ENCODE results near the gene PANX2. TPM values are rescaled to one million over a fixed set of nuclear protein-coding genes. Genes with fewer than 3 reads are reported as not detected.
"Not testable (repeated sequence)": the region's sequence is repeated elsewhere in the genome, so short reads cannot be mapped to it uniquely, and the experiment has no call there.

PANX2 gene
- total and polyA plus RNA-seq, 2 of the 13 experiments (the other 11 are each of a cell fraction or from before 2014, with no cell fraction given) = 0.15 to 1.1 TPM

DNA sequence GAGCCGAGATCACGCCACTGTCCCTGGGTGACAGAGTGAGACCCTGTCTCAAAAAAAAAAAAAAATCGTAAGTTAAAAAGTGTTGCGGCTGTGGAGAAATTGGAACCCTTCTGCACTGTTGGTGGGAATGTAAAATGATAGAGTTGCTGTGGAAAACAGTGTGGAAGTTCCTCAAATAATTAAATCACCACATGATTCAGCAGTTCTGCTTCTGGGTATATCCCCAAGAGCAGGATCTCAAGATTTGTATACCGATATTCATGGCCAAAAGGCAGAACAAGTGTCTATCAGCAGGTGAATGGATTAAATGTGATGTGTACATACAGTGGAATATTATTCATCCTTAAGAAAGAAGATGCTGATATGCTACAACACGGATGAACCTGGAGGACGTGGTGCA lies 34.0 kb downstream of the PANX2 start:
- no peaks in the 10 kb centered on the region for H3K9me3 ChIP-seq (ENCODE audit: low read length)
- peaks cover 14% of the 10 kb centered on the region for H3K79me2 ChIP-seq (ENCODE audit: insufficient read depth, low read length)
- peaks cover 11% of the 10 kb centered on the region for H4K20me1 ChIP-seq (ENCODE audit: insufficient read depth, low read length)
- no peaks in the 10 kb centered on the region for H3K27me3 ChIP-seq (ENCODE audit: control insufficient read depth in 1 of 2, insufficient read depth in 2 of 2, low read length in 2 of 2)
- in situ Hi-C loops (cut with HindIII; ENCODE audit: extremely low pct_ligation_motif_present, low pct_unique_long_range_greater_than_20kb) (no loop called here), intact Hi-C loops (cut with micrococcal nuclease; ENCODE audit: unreplicated experiment) (no loop called here)
- 95% methylated on average over 7 of the region's 7 CpGs for WGBS (ENCODE audit: low lambda C conversion rate)
- DNase-seq (ENCODE audit: low spot score) (no peak), ATAC-seq (no peak), FAIRE-seq (no peak)
- peaks cover 42% of the 10 kb centered on the region for H3K4me1 ChIP-seq (ENCODE audit: insufficient read depth, low read length)
- TF ChIP-seq ZNF773 (CRISPR knock-in tag; IDR thresholded peaks at IDR 0.05; ENCODE audit: borderline replicate concordance) (no peak), TCF7L2 (IDR thresholded peaks at IDR 0.05; ENCODE audit: low read depth, low read length) (no peak)
- no peak overlapping the region for H3K4me3 ChIP-seq (replicated peaks in 1 of 3; ENCODE audit: insufficient read depth in 1 of 3, low read depth in 2 of 3, low read length in 3 of 3)
- no peak overlapping the region for H2AFZ ChIP-seq (ENCODE audit: low read length)
- H3K36me3 ChIP-seq (replicated peaks in 1 of 2; ENCODE audit: control insufficient read depth in 1 of 2, insufficient read depth in 2 of 2, low read length in 2 of 2) = peaks cover 0 to 15% of the 10 kb centered on the region in 2 experiments; a peak in 3 of 5 replicates
- POLR2A ChIA-PET = no interaction called here
- no peak overlapping the region for H3K27ac ChIP-seq (ENCODE audit: extremely low read length, insufficient read depth, low read length)
- CTCF ChIA-PET (ENCODE audit: low intra/inter-chr PET ratio, low total read pairs) = no interaction called here
- H3K9ac ChIP-seq (ENCODE audit: insufficient read depth, low read depth, low read length) = no peak overlapping the region
- BruUV-seq (replicated peaks) = no TSS peak
- no peak overlapping the region for H3K4me2 ChIP-seq (ENCODE audit: low read depth, low read length)

DNA sequence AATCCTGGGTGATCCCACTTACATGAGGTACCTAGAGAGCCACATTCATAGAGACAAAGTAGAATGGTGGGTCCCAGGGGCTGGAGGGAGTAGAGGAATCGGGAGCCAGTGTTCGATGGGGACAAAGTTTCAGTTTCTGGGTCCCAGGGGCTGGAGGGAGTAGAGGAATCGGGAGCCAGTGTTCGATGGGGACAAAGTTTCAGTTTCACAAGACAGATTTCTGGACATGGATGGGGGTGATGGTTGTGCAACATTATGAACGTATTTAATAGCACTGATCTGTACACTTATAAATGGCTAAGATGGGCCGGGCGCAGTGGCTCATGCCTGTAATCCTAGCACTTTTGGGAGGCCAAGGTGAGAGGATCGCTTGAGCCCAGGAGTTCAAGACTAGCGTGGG lies 34.5 kb downstream of the PANX2 start:
- peaks cover 0 to 16% of the 10 kb centered on the region in 2 experiments; a peak in 3 of 5 replicates for H3K36me3 ChIP-seq (replicated peaks in 1 of 2; ENCODE audit: control insufficient read depth in 1 of 2, insufficient read depth in 2 of 2, low read length in 2 of 2)
- BruUV-seq (replicated peaks); H3K4me2 ChIP-seq (ENCODE audit: low read depth, low read length); H3K9me3 ChIP-seq (ENCODE audit: low read length); FAIRE-seq; H3K27ac ChIP-seq (ENCODE audit: extremely low read length, insufficient read depth, low read length); POLR2A ChIA-PET; intact Hi-C loops (cut with micrococcal nuclease; ENCODE audit: unreplicated experiment); H3K27me3 ChIP-seq (ENCODE audit: control insufficient read depth in 1 of 2, insufficient read depth in 2 of 2, low read length in 2 of 2); H2AFZ ChIP-seq (ENCODE audit: low read length); DNase-seq (ENCODE audit: low spot score); H3K9ac ChIP-seq (ENCODE audit: insufficient read depth, low read depth, low read length); ATAC-seq; H3K4me3 ChIP-seq (replicated peaks in 1 of 3; ENCODE audit: insufficient read depth in 1 of 3, low read depth in 2 of 3, low read length in 3 of 3); CTCF ChIA-PET (ENCODE audit: low intra/inter-chr PET ratio, low total read pairs): not testable (repeated sequence)
- in situ Hi-C loops (cut with HindIII; ENCODE audit: extremely low pct_ligation_motif_present, low pct_unique_long_range_greater_than_20kb) = loop anchor here (5.0 kb wide), 1 partner anchor 58 kb away; no protein-coding TSS in a partner anchor
- peaks cover 11% of the 10 kb centered on the region for H4K20me1 ChIP-seq (ENCODE audit: insufficient read depth, low read length)
- 88% methylated on average over 9 of the region's 9 CpGs for WGBS (ENCODE audit: low lambda C conversion rate)
- TF ChIP-seq CEBPB (IDR thresholded peaks at IDR 0.05; ENCODE audit: borderline replicate concordance, low read depth, low read length) = peak; percentile 60; the same call in 1 of the 2 replicates
- H3K79me2 ChIP-seq (ENCODE audit: insufficient read depth, low read length) = peaks cover 14% of the 10 kb centered on the region
- peaks cover 38% of the 10 kb centered on the region for H3K4me1 ChIP-seq (ENCODE audit: insufficient read depth, low read length)

Data from HepG2 (cell line).